Muscle of back (tissue), 11 donors: ENCODE measurements around the gene CAMTA1. TPM values are rescaled to one million over a fixed set of nuclear protein-coding genes. Genes with fewer than 3 reads are reported as not detected.

Source experiments
- DNase-seq, 3 donors: peaks; one replicate each; pipeline versions ENCODE4 v3.0.0 to v3.0.0-alpha.2; 2013
- polyA plus RNA-seq, 10 donors: library from polyadenylated mRNA; unstranded; fragments of 120-200 nt; gene quantifications; one replicate each; pipeline ENCODE4 v1.2.1, GENCODE V29; 2013; ENCODE audit not compliant: insufficient read length in 10 of 10

Gene CAMTA1
- polyA plus RNA-seq, 10 donors = 36.4 to 49.7 (median 44.0) TPM

GRCh38 chr1:6923955-6924881 lies 139.0 kb downstream of the CAMTA1 start:
- DNase-seq = peak; percentile 33 to 70 (median 44)

GRCh38 chr1:6924891-6925290 lies 139.6 kb downstream of the CAMTA1 start:
- DNase-seq = no peak

- DNase-seq = no peak
Observed at GRCh38 chr1:6927626-6928025, 142.4 kb downstream of the CAMTA1 start.

- no peak for DNase-seq
Observed at GRCh38 chr1:6928106-6928885, 143.0 kb downstream of the CAMTA1 start.

- DNase-seq = no peak
Observed at GRCh38 chr1:6930732-6931300, 145.6 kb downstream of the CAMTA1 start.

GRCh38 chr1:6935361-6935883 lies 150.2 kb downstream of the CAMTA1 start:
- DNase-seq = peak; percentile 52 to 86 (median 79)

GRCh38 chr1:6935911-6936690 lies 150.8 kb downstream of the CAMTA1 start:
- no peak for DNase-seq

GRCh38 chr1:6937048-6937447 lies 151.8 kb downstream of the CAMTA1 start:
- DNase-seq = no peak

- no peak for DNase-seq
Observed at GRCh38 chr1:6939363-6939762, 154.1 kb downstream of the CAMTA1 start.

- no peak for DNase-seq
Observed at GRCh38 chr1:6941786-6942185, 156.5 kb downstream of the CAMTA1 start.

- no peak for DNase-seq
Observed at GRCh38 chr1:6942990-6943389, 157.7 kb downstream of the CAMTA1 start.

- DNase-seq = no peak
Observed at GRCh38 chr1:6944434-6944833, 159.2 kb downstream of the CAMTA1 start.

GRCh38 chr1:6947952-6948351 lies 162.7 kb downstream of the CAMTA1 start:
- DNase-seq = no peak

- no peak for DNase-seq
Observed at GRCh38 chr1:6948416-6948815, 163.2 kb downstream of the CAMTA1 start.

GRCh38 chr1:6948861-6949260 lies 163.6 kb downstream of the CAMTA1 start:
- DNase-seq = no peak

- no peak for DNase-seq
Observed at GRCh38 chr1:6950001-6950765, 164.9 kb downstream of the CAMTA1 start.

- DNase-seq = no peak
Observed at GRCh38 chr1:6951536-6951935, 166.3 kb downstream of the CAMTA1 start.

- no peak for DNase-seq
Observed at GRCh38 chr1:6953216-6953615, 168.0 kb downstream of the CAMTA1 start.

- DNase-seq = no peak
Observed at GRCh38 chr1:6953907-6954364, 168.7 kb downstream of the CAMTA1 start.

GRCh38 chr1:6954591-6954990 lies 169.3 kb downstream of the CAMTA1 start:
- DNase-seq = no peak
